GM12878 (cell line): ENCODE measurements around the gene INO80B. TPM values are rescaled to one million over a fixed set of nuclear protein-coding genes. Genes with fewer than 3 reads are reported as not detected.

Experiments
- BRCA1 ChIP-seq: IDR thresholded peaks from 2 replicates; pipeline ENCODE4 v1.6.1; 2011; ENCODE audit warnings: low read depth, low read length, improper control_type of control experiment
- CREB1 ChIP-seq: IDR thresholded peaks from 2 replicates; pipeline ENCODE4 v1.6.1; 2012; ENCODE audit warnings: low read depth, mild to moderate bottlenecking, inconsistent platforms
- MEF2B ChIP-seq: fragments of 450-650 bp; IDR thresholded peaks from 2 replicates; pipeline ENCODE4 v1.6.1; 2018; ENCODE audit warnings: mild to moderate bottlenecking, moderate library complexity; ENCODE audit not compliant: partially characterized antibody, poor library complexity, severe bottlenecking
- MTA2 ChIP-seq: fragments of 450-650 bp; IDR thresholded peaks from 2 replicates; pipeline ENCODE4 v1.6.1; 2016; ENCODE audit warnings: low read depth, mild to moderate bottlenecking, moderate library complexity
- NBN ChIP-seq: fragments of 450-650 bp; IDR thresholded peaks from 2 replicates; pipeline ENCODE4 v1.6.1; 2016
- NR2C1 ChIP-seq: fragments of 450-650 bp; IDR thresholded peaks from 2 replicates; pipeline ENCODE4 v1.6.1; 2017; ENCODE audit warnings: antibody characterized with exemption, mild to moderate bottlenecking, moderate library complexity
- RFX5 ChIP-seq: IDR thresholded peaks from 2 replicates; pipeline ENCODE4 v1.6.1; 2011; ENCODE audit warnings: low read depth, low read length, improper control_type of control experiment
- SIN3A ChIP-seq: IDR thresholded peaks from 2 replicates; pipeline ENCODE4 v1.6.1; 2012; ENCODE audit warnings: low read depth, low read length, improper control_type of control experiment
- ZNF24 ChIP-seq: fragments of 450-650 bp; IDR thresholded peaks from 2 replicates; pipeline ENCODE4 v1.6.1; 2017; ENCODE audit warnings: antibody characterized with exemption, mild to moderate bottlenecking
- polyA plus RNA-seq, 11 experiments: library from polyadenylated mRNA; depleted of rRNA in 4 of 11; unstranded in 6 of 11; stranded (reverse) in 5 of 11; fragments of >200 nt; fragmentation: Nextera tagmentation in 4 of 11; fragmentation: Illumina TruSeq in 1 of 11; extraction: Ambion mirVana in 4 of 11; extraction: Trizol in 1 of 11; gene quantifications; 1 replicate in 1 of 11; 2 replicates in 10 of 11; pipeline versions ENCODE4 v1.2.1 to v1.2.3, GENCODE V29; 2011 to 2016; ENCODE audit warnings: inconsistent platforms in 2 of 11, missing spikeins in 2 of 11, low read depth in 1 of 11
- total RNA-seq, 4 experiments: library from RNA; depleted of rRNA in 3 of 4; stranded (reverse); fragments of >200 nt in 3 of 4; fragmentation: Illumina TruSeq in 1 of 4; extraction: Trizol in 1 of 4; gene quantifications; 2 replicates each; pipeline versions ENCODE4 v1.2.1 to v1.2.3, GENCODE V29; 2013 to 2021
- TF ChIP-seq, protein P1 (sequence below): fragments of 450-650 bp; IDR thresholded peaks from 2 replicates; pipeline ENCODE4 v1.6.1; 2017; ENCODE audit warnings: mild to moderate bottlenecking, low read depth, inconsistent platforms; ENCODE audit not compliant: poor library complexity, severe bottlenecking
- TF ChIP-seq, protein P2 (sequence below): IDR thresholded peaks from 2 replicates; pipeline ENCODE4 v1.6.1; 2011; ENCODE audit warnings: low read depth, mild to moderate bottlenecking, low read length, moderate library complexity, borderline replicate concordance; ENCODE audit errors: extremely low read depth
- TF ChIP-seq, protein P3 (sequence below): fragments of 450-650 bp; IDR thresholded peaks from 2 replicates; pipeline ENCODE4 v1.6.1; 2014; ENCODE audit warnings: mild to moderate bottlenecking
- TF ChIP-seq, protein P4 (sequence below): fragments of 450-650 bp; conservative IDR thresholded peaks from 2 replicates; pipeline ENCODE4 v1.6.1; 2017; ENCODE audit warnings: mild to moderate bottlenecking, moderate library complexity

The INO80B gene
- total and polyA plus RNA-seq, 10 of the 15 experiments (the other 5 are each of a cell fraction or from before 2014, with no cell fraction given) = 1.3 to 26.7 (median 11.1) TPM

DNA sequence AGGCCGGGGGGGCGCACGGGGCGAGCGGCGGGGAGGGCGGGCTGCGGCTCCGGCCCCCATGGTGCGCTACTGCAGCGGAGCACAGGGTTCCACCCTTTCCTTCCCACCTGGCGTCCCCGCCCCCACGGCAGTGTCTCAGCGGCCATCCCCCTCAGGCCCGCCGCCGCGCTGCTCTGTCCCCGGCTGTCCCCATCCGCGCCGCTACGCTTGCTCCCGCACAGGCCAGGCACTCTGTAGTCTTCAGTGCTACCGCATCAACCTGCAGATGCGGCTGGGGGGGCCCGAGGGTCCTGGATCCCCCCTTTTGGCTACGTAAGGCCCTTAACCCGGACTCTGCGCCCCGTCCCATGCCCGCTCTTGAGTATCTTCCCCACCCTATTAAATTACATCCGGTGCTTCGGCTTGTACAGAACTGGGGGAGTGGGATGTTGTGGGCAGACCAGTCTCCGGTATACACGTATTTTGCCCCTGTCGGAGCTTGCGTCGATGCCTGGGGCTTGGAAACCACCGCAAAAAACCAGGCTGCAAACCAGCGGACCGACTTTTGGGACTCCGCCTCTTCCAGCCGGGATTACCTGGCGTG lies 2.8 kb downstream of the INO80B start (continued):
- TF ChIP-seq, protein P1, sequence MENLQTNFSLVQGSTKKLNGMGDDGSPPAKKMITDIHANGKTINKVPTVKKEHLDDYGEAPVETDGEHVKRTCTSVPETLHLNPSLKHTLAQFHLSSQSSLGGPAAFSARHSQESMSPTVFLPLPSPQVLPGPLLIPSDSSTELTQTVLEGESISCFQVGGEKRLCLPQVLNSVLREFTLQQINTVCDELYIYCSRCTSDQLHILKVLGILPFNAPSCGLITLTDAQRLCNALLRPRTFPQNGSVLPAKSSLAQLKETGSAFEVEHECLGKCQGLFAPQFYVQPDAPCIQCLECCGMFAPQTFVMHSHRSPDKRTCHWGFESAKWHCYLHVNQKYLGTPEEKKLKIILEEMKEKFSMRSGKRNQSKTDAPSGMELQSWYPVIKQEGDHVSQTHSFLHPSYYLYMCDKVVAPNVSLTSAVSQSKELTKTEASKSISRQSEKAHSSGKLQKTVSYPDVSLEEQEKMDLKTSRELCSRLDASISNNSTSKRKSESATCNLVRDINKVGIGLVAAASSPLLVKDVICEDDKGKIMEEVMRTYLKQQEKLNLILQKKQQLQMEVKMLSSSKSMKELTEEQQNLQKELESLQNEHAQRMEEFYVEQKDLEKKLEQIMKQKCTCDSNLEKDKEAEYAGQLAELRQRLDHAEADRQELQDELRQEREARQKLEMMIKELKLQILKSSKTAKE = no peak
- TF ChIP-seq ZNF24 (no peak), BRCA1 (no peak), MEF2B (peak; percentile 54), CREB1 (no peak), RFX5 (no peak), MTA2 (peak; percentile 60; the same call in 1 of the 2 replicates), NR2C1 (peak; percentile 88), NBN (peak; percentile 82), SIN3A (no peak)
- TF ChIP-seq, protein P2, sequence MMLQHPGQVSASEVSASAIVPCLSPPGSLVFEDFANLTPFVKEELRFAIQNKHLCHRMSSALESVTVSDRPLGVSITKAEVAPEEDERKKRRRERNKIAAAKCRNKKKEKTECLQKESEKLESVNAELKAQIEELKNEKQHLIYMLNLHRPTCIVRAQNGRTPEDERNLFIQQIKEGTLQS = no peak
- TF ChIP-seq, protein P3, sequence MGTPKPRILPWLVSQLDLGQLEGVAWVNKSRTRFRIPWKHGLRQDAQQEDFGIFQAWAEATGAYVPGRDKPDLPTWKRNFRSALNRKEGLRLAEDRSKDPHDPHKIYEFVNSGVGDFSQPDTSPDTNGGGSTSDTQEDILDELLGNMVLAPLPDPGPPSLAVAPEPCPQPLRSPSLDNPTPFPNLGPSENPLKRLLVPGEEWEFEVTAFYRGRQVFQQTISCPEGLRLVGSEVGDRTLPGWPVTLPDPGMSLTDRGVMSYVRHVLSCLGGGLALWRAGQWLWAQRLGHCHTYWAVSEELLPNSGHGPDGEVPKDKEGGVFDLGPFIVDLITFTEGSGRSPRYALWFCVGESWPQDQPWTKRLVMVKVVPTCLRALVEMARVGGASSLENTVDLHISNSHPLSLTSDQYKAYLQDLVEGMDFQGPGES = no peak
- TF ChIP-seq, protein P4, sequence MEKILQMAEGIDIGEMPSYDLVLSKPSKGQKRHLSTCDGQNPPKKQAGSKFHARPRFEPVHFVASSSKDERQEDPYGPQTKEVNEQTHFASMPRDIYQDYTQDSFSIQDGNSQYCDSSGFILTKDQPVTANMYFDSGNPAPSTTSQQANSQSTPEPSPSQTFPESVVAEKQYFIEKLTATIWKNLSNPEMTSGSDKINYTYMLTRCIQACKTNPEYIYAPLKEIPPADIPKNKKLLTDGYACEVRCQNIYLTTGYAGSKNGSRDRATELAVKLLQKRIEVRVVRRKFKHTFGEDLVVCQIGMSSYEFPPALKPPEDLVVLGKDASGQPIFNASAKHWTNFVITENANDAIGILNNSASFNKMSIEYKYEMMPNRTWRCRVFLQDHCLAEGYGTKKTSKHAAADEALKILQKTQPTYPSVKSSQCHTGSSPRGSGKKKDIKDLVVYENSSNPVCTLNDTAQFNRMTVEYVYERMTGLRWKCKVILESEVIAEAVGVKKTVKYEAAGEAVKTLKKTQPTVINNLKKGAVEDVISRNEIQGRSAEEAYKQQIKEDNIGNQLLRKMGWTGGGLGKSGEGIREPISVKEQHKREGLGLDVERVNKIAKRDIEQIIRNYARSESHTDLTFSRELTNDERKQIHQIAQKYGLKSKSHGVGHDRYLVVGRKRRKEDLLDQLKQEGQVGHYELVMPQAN = peak; percentile 82
